ENCODE data around the gene RERE.

DNA sequence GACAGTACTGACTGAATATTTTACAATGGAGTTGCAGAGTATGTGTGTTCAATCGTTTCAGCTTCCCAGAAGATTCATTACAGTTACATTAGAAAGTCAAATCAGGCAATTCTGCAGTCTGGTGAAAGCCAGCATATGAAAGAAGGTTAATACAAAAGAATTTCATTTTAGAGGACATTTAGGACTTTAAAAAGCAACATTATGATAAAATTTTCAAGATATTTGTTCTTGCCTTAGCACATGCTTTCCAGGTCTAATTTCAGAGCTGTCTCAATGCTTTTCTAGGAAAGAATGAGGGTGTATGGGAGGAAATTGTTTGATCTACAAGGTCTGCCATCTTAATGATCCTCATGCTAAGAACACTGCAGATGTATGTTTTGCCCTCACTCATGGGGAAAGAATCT, 63.2 kb downstream of the RERE start:
- no peak for TF ChIP-seq POLR2A (IDR thresholded peaks at IDR 0.05)
- TF ChIP-seq, protein P1, sequence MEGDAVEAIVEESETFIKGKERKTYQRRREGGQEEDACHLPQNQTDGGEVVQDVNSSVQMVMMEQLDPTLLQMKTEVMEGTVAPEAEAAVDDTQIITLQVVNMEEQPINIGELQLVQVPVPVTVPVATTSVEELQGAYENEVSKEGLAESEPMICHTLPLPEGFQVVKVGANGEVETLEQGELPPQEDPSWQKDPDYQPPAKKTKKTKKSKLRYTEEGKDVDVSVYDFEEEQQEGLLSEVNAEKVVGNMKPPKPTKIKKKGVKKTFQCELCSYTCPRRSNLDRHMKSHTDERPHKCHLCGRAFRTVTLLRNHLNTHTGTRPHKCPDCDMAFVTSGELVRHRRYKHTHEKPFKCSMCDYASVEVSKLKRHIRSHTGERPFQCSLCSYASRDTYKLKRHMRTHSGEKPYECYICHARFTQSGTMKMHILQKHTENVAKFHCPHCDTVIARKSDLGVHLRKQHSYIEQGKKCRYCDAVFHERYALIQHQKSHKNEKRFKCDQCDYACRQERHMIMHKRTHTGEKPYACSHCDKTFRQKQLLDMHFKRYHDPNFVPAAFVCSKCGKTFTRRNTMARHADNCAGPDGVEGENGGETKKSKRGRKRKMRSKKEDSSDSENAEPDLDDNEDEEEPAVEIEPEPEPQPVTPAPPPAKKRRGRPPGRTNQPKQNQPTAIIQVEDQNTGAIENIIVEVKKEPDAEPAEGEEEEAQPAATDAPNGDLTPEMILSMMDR (IDR thresholded peaks at IDR 0.05) = no peak
